Cardiac fibroblast (primary cell): ENCODE measurements around the gene RFK.

Source experiments
- DNase-seq, 2 donors: peaks; one replicate each; pipeline versions ENCODE4 v3.0.0 to v3.0.0-alpha.2; 2010; ENCODE audit warnings: low read depth in 2 of 2
- H3K4me3 ChIP-seq, 2 donors: replicated peaks in 1 of 2; 1 replicate in 1 of 2; 2 replicates in 1 of 2; pipeline ENCODE4 v1.5.1; 2011; ENCODE audit warnings: low read depth in 2 of 2, low read length in 2 of 2, mild to moderate bottlenecking in 2 of 2, moderate library complexity in 1 of 2
- TF ChIP-seq, protein P1 (sequence below): IDR thresholded peaks from one replicate; pipeline ENCODE4 v1.5.1; 2011; ENCODE audit warnings: low read depth, mild to moderate bottlenecking, low read length, inconsistent platforms

Gene RFK

GRCh38 chr9:76359766-76360165 lies 34.5 kb downstream of the RFK start:
- DNase-seq = no peak
- H3K4me3 ChIP-seq = no peak overlapping the region
- TF ChIP-seq, protein P1, sequence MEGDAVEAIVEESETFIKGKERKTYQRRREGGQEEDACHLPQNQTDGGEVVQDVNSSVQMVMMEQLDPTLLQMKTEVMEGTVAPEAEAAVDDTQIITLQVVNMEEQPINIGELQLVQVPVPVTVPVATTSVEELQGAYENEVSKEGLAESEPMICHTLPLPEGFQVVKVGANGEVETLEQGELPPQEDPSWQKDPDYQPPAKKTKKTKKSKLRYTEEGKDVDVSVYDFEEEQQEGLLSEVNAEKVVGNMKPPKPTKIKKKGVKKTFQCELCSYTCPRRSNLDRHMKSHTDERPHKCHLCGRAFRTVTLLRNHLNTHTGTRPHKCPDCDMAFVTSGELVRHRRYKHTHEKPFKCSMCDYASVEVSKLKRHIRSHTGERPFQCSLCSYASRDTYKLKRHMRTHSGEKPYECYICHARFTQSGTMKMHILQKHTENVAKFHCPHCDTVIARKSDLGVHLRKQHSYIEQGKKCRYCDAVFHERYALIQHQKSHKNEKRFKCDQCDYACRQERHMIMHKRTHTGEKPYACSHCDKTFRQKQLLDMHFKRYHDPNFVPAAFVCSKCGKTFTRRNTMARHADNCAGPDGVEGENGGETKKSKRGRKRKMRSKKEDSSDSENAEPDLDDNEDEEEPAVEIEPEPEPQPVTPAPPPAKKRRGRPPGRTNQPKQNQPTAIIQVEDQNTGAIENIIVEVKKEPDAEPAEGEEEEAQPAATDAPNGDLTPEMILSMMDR = no peak

GRCh38 chr9:76359365-76359764 lies 34.9 kb downstream of the RFK start:
- DNase-seq = no peak
- TF ChIP-seq, protein P1 = no peak
- H3K4me3 ChIP-seq = no peak overlapping the region

DNA sequence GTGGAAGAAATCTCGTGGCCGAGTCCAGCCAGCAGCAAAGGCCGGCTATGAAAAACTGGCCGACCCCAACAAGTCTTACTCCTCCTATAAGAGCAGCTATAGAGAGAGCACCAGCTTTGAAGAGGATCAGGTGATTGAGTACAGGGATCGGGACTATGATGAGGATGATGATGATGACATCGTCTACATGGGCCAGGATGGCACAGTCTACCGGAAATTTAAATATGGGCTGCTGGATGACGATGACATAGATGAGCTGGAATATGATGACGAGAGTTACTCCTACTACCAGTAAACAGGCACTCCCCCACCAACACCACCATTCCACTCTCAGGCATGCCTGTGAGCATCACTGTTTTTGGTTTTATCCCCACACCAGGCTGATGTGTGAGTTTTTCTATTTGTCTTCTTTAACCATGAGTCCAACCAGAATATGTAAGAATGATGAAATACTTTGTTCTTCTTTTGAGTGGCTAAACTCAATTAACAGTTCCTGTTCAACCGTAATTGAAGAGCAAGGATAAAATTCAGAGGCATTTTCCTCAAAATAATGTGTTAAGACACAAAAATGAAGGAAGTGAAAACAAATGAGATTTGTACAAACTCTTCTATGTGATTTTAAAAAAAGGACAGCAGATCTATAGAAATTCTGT lies 35.5 kb downstream of the RFK start:
- H3K4me3 ChIP-seq = no peak overlapping the region
- DNase-seq = no peak
- TF ChIP-seq, protein P1 = no peak

- no peak overlapping the region for H3K4me3 ChIP-seq
- no peak for DNase-seq
- TF ChIP-seq, protein P1 = no peak
Measured at GRCh38 chr9:76357555-76357954, 36.7 kb downstream of the RFK start.

DNA sequence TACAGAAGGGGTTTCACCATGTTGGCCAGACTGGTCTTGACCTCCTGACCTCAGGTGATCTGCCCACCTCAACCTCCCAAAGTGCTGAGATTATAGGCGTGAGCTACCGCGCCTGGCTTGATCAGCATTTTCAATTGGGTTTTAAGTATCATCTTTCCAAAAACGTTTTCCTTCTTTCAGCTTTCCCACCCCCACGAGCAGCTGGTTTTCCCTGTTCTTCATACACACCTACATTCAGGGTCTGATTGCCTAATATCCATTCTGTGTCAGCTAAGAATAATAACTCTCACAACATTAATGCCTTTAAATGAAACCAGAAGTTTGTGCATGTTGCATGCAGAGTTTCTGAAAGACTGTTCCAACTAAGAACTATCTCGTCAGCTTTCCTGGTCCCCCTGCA lies 38.3 kb downstream of the RFK start:
- no peak overlapping the region for H3K4me3 ChIP-seq
- DNase-seq = no peak
- TF ChIP-seq, protein P1 = no peak

DNA sequence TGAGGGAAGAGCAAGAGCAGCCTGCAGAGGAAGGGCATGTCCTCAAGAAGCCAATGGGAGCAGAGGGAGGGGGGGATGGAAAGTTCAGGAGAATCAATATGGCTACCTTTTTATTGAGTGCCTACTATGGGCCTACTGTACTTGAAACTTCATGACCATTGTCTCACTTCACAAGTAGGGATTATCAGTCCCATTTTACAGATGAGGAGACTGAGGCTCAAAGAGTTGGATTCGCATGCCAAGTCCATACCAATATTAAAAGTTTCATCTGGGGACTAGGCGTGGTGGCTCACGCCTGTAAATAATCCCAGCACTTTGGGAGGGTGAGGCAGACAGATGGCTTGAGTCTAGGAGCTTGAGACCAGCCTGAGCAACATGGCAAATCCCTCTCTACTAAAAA lies 40.0 kb downstream of the RFK start:
- TF ChIP-seq, protein P1 = no peak
- H3K4me3 ChIP-seq = no peak overlapping the region
- DNase-seq = no peak

DNA sequence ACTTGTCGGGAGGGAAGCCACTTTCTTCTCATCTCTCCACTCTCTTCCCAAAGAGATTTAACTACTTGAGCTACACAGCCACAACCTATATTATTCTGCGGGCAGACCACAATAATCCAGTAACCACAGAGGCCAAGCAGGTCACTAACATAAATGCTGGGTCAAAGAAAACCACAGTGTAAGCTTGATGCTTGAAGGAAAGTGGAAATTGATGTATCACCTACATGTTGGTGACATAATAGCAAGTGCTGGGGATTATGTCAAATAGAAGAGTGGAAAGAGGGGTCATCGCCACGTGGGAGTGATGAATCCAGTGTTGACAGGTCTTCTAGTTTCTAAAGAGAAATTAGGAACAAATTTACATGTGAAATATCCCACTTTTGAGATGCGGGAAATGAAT lies 40.9 kb downstream of the RFK start:
- TF ChIP-seq, protein P1 = no peak
- DNase-seq = no peak
- H3K4me3 ChIP-seq = no peak overlapping the region
